B cell (primary cell): ENCODE data around the gene DDOST. TPM values are rescaled to one million over a fixed set of nuclear protein-coding genes. Genes with fewer than 3 reads are reported as not detected.

Experiments
- ATAC-seq: fragments of 200-7000 bp; cut with Tn5 transposase; one replicate; pipeline ENCODE4 v1.10.0; 2021; ENCODE audit warnings: low read depth, mild to moderate bottlenecking, moderate number of reproducible peaks, moderate library complexity
- CTCF ChIA-PET: fragments of 350-600 bp; sonication (Branson Sonifier 250); formaldehyde crosslinking; loops from one replicate; lab custom pipeline; 2021; ENCODE audit warnings: antibody characterized with exemption, inconsistent platforms; lab: Charles Lee
- POLR2A ChIA-PET: fragments of 350-600 bp; sonication (Branson Sonifier 250); formaldehyde crosslinking; loops from one replicate; lab custom pipeline; 2021; ENCODE audit warnings: antibody characterized with exemption; lab: Charles Lee
- DNase-seq: peaks from one replicate; pipeline ENCODE4 v3.0.0; 2013
- H2AFZ ChIP-seq: 2 replicates; pipeline ENCODE4 v1.6.1; 2012; ENCODE audit warnings: mild to moderate bottlenecking, low read depth, low read length; ENCODE audit not compliant: insufficient read depth, poor library complexity, severe bottlenecking
- H3K27ac ChIP-seq, 2 donors: 1 replicate in 1 of 2; 2 replicates in 1 of 2; pipeline ENCODE4 v1.5.1; 2012 to 2013; ENCODE audit warnings: low read length in 2 of 2, mild to moderate bottlenecking in 2 of 2, moderate library complexity in 1 of 2
- H3K27me3 ChIP-seq, 4 experiments: fragments of 200-600 bp in 1 of 4; sonication (generic) in 1 of 4; replicated peaks in 1 of 4; 1 replicate in 2 of 4; 2 replicates in 2 of 4; pipeline versions ENCODE4 v1.6.1 to v1.7.0; 2013 to 2016; ENCODE audit warnings: low read length in 3 of 4, mild to moderate bottlenecking in 2 of 4, mixed read lengths in 1 of 4, moderate library complexity in 1 of 4; ENCODE audit not compliant: insufficient read depth in 4 of 4, control insufficient read depth in 3 of 4; ENCODE audit errors: control extremely low read depth in 1 of 4
- H3K36me3 ChIP-seq, 2 experiments: replicated peaks in 1 of 2; 1 replicate in 1 of 2; 2 replicates in 1 of 2; pipeline versions ENCODE4 v1.6.1 to v1.7.1; 2013; ENCODE audit warnings: low read length in 1 of 2; ENCODE audit not compliant: insufficient read depth in 2 of 2, control insufficient read depth in 1 of 2; ENCODE audit errors: control extremely low read depth in 1 of 2, extremely low read depth in 1 of 2
- H3K4me1 ChIP-seq, 2 donors: fragments of 200-600 bp in 1 of 2; sonication (generic) in 1 of 2; 1 replicate in 1 of 2; 2 replicates in 1 of 2; pipeline versions ENCODE4 v1.5.1 to v1.6.1; 2013 to 2017; ENCODE audit warnings: low read length in 2 of 2; ENCODE audit not compliant: control insufficient read depth in 2 of 2, insufficient read depth in 2 of 2
- H3K4me2 ChIP-seq: replicated peaks from 2 replicates; pipeline ENCODE3; 2012; ENCODE audit warnings: mild to moderate bottlenecking, low read depth, low read length; ENCODE audit not compliant: poor library complexity, severe bottlenecking
- H3K4me3 ChIP-seq, 5 experiments: fragments of 200-600 bp in 1 of 5; sonication (generic) in 1 of 5; 1 replicate in 3 of 5; 2 replicates in 2 of 5; pipeline versions ENCODE4 v1.5.1 to v1.7.0; 2011 to 2016; ENCODE audit warnings: low read length in 4 of 5, mild to moderate bottlenecking in 4 of 5, low read depth in 2 of 5, control low read depth in 1 of 5, moderate library complexity in 1 of 5; ENCODE audit not compliant: insufficient read depth in 1 of 5; ENCODE audit errors: control extremely low read depth in 1 of 5, extremely low read depth in 1 of 5
- H3K79me2 ChIP-seq: fragments of 200-600 bp; sonication (generic); one replicate; pipeline ENCODE4 v1.6.0; 2016; ENCODE audit warnings: low read length; ENCODE audit not compliant: control insufficient read depth, insufficient read depth
- H3K9ac ChIP-seq: fragments of 200-600 bp; sonication (generic); 2 replicates; pipeline ENCODE4 v1.6.1; 2017; ENCODE audit warnings: mild to moderate bottlenecking, low read length, moderate library complexity
- H3K9me3 ChIP-seq, 3 donors: one replicate each; pipeline versions ENCODE4 v1.6.1 to v1.7.1; 2013; ENCODE audit warnings: low read length in 2 of 3; ENCODE audit not compliant: control insufficient read depth in 2 of 3, insufficient read depth in 1 of 3; ENCODE audit errors: control extremely low read depth in 1 of 3
- H4K20me1 ChIP-seq: 2 replicates; pipeline ENCODE4 v1.6.0; 2012; ENCODE audit warnings: mild to moderate bottlenecking, low read length; ENCODE audit not compliant: insufficient read depth, control insufficient read depth, poor library complexity, severe bottlenecking
- H3K27ac Mint-ChIP-seq: one replicate; pipeline ENCODE4 v1.8.0; 2021; ENCODE audit warnings: mixed read lengths
- H3K27me3 Mint-ChIP-seq: one replicate; pipeline ENCODE4 v1.8.0; 2021; ENCODE audit warnings: mixed read lengths
- H3K4me1 Mint-ChIP-seq: one replicate; pipeline ENCODE4 v1.8.0; 2021; ENCODE audit warnings: mixed read lengths
- H3K4me3 Mint-ChIP-seq: one replicate; pipeline ENCODE4 v1.8.0; 2021; ENCODE audit warnings: mixed read lengths
- H3K9me3 Mint-ChIP-seq: one replicate; pipeline ENCODE4 v1.8.0; 2022; ENCODE audit warnings: mixed read lengths; ENCODE audit not compliant: insufficient read depth
- CTCF ChIP-seq: fragments of 200-600 bp; IDR thresholded peaks from one replicate; pipeline ENCODE4 v1.8.0; 2022; ENCODE audit warnings: antibody characterized with exemption, mild to moderate bottlenecking
- EZH2 ChIP-seq: IDR thresholded peaks from 2 replicates; pipeline ENCODE4 v1.6.1; 2012; ENCODE audit warnings: borderline replicate concordance, low read depth, mild to moderate bottlenecking, moderate library complexity, low read length; ENCODE audit not compliant: insufficient read depth, poor library complexity, severe bottlenecking
- WGBS: methylation state at CpG from one replicate; pipeline ENCODE4 v1.1.5; 2013; ENCODE audit warnings: missing lambda C conversion rate; ENCODE audit not compliant: insufficient coverage; 5-methylcytosine and 5-hydroxymethylcytosine counted together
- intact Hi-C: fragments of 100-400 bp; cut with micrococcal nuclease; formaldehyde crosslinking; loops from one replicate; pipeline ENCODE4 v1.10.0; 2022
- polyA plus RNA-seq: library from polyadenylated mRNA; depleted of rRNA; stranded (reverse); fragments of >200 nt; gene quantifications from 2 replicates; pipeline ENCODE4 v1.2.3, GENCODE V29; 2012
- total RNA-seq, 2 donors: library from RNA; stranded (reverse); fragments of 120-200 nt in 1 of 2; gene quantifications; 1 replicate in 1 of 2; 2 replicates in 1 of 2; pipeline versions ENCODE4 v1.2.3 to v1.2.4, GENCODE V29; 2013 to 2022

Gene DDOST
- total and polyA plus RNA-seq, 2 donors (not counting 1 experiment from before 2014, with no cell fraction given) = 73.5 to 99.2 TPM

GRCh38 chr1:20682571-20683236 lies 21.5 kb upstream of the DDOST start:
- intact Hi-C loops = no loop called here
- Mint-ChIP-seq H3K27ac (no peak overlapping the region), H3K9me3 (peaks cover 3% of the 10 kb centered on the region), H3K4me1 (peaks cover 11% of the 10 kb centered on the region), H3K27me3 (peaks cover 16% of the 10 kb centered on the region), H3K4me3 (no peak overlapping the region)
- TF ChIP-seq CTCF (no peak), EZH2 (no peak)
- POLR2A ChIA-PET = no interaction called here
- H3K79me2 ChIP-seq = no peaks in the 10 kb centered on the region
- H2AFZ ChIP-seq = peak overlapping the region; percentile 44
- H3K27me3 ChIP-seq = peaks cover 0 to 11% (median 0%) of the 10 kb centered on the region in 4 experiments
- H3K4me3 ChIP-seq = no peak overlapping the region
- no peak overlapping the region for H3K27ac ChIP-seq
- 22% methylated on average over 24 of the region's 24 CpGs for WGBS
- CTCF ChIA-PET = no interaction called here
- DNase-seq (no peak), ATAC-seq (no peak)
- H3K4me2 ChIP-seq = peak overlapping the region; percentile 14
- H3K9me3 ChIP-seq = peaks cover 0 to 6% (median 2%) of the 10 kb centered on the region in 3 donors
- peaks cover 18 to 28% of the 10 kb centered on the region in 2 donors for H3K4me1 ChIP-seq
- H3K9ac ChIP-seq = no peak overlapping the region
- no peaks in the 10 kb centered on the region for H3K36me3 ChIP-seq
- no peaks in the 10 kb centered on the region for H4K20me1 ChIP-seq

- Histone ChIP-seq H3K4me1 (peaks cover 18 to 28% of the 10 kb centered on the region in 2 donors), H3K27me3 (peaks cover 0 to 9% (median 0%) of the 10 kb centered on the region in 4 experiments), H2AFZ (no peak overlapping the region), H3K9me3 (peaks cover 0 to 11% (median 3%) of the 10 kb centered on the region in 3 donors), H3K79me2 (no peaks in the 10 kb centered on the region), H3K4me2 (no peak overlapping the region), H3K4me3 (no peak overlapping the region), H3K27ac (no peak overlapping the region), H3K9ac (no peak overlapping the region), H3K36me3 (no peaks in the 10 kb centered on the region), H4K20me1 (no peaks in the 10 kb centered on the region)
- WGBS = 94% methylated on average over 9 of the region's 9 CpGs
- DNase-seq = no peak
- TF ChIP-seq CTCF (no peak), EZH2 (no peak)
- no peak for ATAC-seq
- intact Hi-C loops = no loop called here
- H3K27me3 Mint-ChIP-seq = peaks cover 16% of the 10 kb centered on the region
- H3K4me3 Mint-ChIP-seq = no peak overlapping the region
- H3K4me1 Mint-ChIP-seq = peaks cover 11% of the 10 kb centered on the region
- peaks cover 6% of the 10 kb centered on the region for H3K9me3 Mint-ChIP-seq
- ChIA-PET POLR2A (no interaction called here), CTCF (no interaction called here)
- peak overlapping the region; percentile 69 for H3K27ac Mint-ChIP-seq
These were observed 20.8 kb upstream of the DDOST start for GRCh38 chr1:20681999-20682398.
